Breast epithelium (tissue), 4 donors: ENCODE measurements around the gene ETV3L. TPM values are rescaled to one million over a fixed set of nuclear protein-coding genes. Genes with fewer than 3 reads are reported as not detected.

Experiments
- DNase-seq, 2 donors: peaks; one replicate each; pipeline ENCODE4 v3.0.0-alpha.2; 2019; ENCODE audit warnings: low spot score in 2 of 2
- H3K27ac ChIP-seq, 2 donors: fragments of 200-600 bp; sonication (generic) in 1 of 2; one replicate each; pipeline ENCODE4 v1.5.1; 2016 to 2019; ENCODE audit warnings: mild to moderate bottlenecking in 1 of 2
- H3K27me3 ChIP-seq, 2 donors: fragments of 200-600 bp; sonication (generic) in 1 of 2; one replicate each; pipeline versions ENCODE4 v1.5.1 to v1.6.0; 2017 to 2019; ENCODE audit warnings: control low read depth in 1 of 2, mild to moderate bottlenecking in 1 of 2
- H3K36me3 ChIP-seq: fragments of 200-600 bp; one replicate; pipeline ENCODE4 v1.5.1; 2019
- H3K4me1 ChIP-seq, 2 donors: fragments of 200-600 bp; sonication (generic); one replicate each; pipeline ENCODE4 v1.5.1; 2016 to 2019; ENCODE audit warnings: control low read depth in 1 of 2
- H3K4me3 ChIP-seq, 3 donors: fragments of 200-600 bp; sonication (generic); 1 replicate in 2 of 3; 2 replicates in 1 of 3; pipeline ENCODE4 v1.5.1; 2016 to 2019; ENCODE audit warnings: mild to moderate bottlenecking in 3 of 3, moderate library complexity in 2 of 3
- H3K9me3 ChIP-seq, 2 donors: fragments of 200-600 bp; sonication (generic) in 1 of 2; one replicate each; pipeline ENCODE4 v1.5.1; 2016 to 2019; ENCODE audit warnings: control low read depth in 1 of 2
- POLR2A ChIP-seq: fragments of 450-650 bp; IDR thresholded peaks from one replicate; pipeline ENCODE4 v1.6.1; 2016; ENCODE audit warnings: antibody characterized with exemption, mild to moderate bottlenecking, moderate library complexity
- POLR2AphosphoS5 ChIP-seq, 3 donors: sonication (generic); formaldehyde crosslinking; IDR thresholded peaks; one replicate each; pipeline ENCODE4 v1.6.1; 2017; ENCODE audit warnings: antibody characterized with exemption in 3 of 3
- intact Hi-C: fragments of 100-400 bp; cut with DNase I; formaldehyde crosslinking; loops from one replicate; pipeline ENCODE4 v1.15.1; 2023; ENCODE audit warnings: low total_unique reads
- total RNA-seq, 3 donors: library from RNA; depleted of rRNA; stranded (reverse); fragments of >200 nt; gene quantifications; one replicate each; pipeline ENCODE4 v1.1.0, GENCODE V29; 2016
- TF ChIP-seq, protein P1 (sequence below), 3 donors: fragments of 450-650 bp; IDR thresholded peaks; one replicate each; pipeline ENCODE4 v1.5.1; 2016 to 2017; ENCODE audit warnings: antibody characterized with exemption in 3 of 3, mild to moderate bottlenecking in 3 of 3, moderate library complexity in 3 of 3

The ETV3L gene
- total RNA-seq, 3 donors from 2014 or later: not detected

DNA sequence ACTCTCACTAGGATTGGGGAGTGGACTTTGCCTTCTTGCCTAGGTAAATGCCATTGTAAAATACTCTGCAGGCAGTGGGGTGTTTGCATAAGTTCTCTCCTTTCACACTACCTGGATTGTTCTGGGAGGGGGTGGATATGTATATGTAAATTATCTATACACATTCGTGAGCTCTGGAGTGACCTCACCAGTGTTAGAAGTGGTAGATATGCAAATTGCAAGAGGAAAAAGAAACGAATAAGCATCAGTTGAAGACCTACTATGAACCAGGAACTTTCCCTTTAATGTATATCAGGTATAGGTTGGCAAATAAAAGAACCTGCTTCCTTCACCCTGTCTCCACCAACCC lies 52.6 kb downstream of the ETV3L start:
- intact Hi-C loops: no loop called here
- Histone ChIP-seq H3K4me3 (no peak overlapping the region), H3K9me3 (peaks cover 0 to 3% of the 10 kb centered on the region in 2 donors), H3K27me3 (no peaks in the 10 kb centered on the region), H3K4me1 (peaks cover 0 to 7% of the 10 kb centered on the region in 2 donors), H3K36me3 (no peaks in the 10 kb centered on the region), H3K27ac (no peak overlapping the region)
- DNase-seq: no peak
- TF ChIP-seq POLR2AphosphoS5 (IDR thresholded peaks at IDR 0.05): no peak
- no peak for TF ChIP-seq POLR2A
- TF ChIP-seq, protein P1, sequence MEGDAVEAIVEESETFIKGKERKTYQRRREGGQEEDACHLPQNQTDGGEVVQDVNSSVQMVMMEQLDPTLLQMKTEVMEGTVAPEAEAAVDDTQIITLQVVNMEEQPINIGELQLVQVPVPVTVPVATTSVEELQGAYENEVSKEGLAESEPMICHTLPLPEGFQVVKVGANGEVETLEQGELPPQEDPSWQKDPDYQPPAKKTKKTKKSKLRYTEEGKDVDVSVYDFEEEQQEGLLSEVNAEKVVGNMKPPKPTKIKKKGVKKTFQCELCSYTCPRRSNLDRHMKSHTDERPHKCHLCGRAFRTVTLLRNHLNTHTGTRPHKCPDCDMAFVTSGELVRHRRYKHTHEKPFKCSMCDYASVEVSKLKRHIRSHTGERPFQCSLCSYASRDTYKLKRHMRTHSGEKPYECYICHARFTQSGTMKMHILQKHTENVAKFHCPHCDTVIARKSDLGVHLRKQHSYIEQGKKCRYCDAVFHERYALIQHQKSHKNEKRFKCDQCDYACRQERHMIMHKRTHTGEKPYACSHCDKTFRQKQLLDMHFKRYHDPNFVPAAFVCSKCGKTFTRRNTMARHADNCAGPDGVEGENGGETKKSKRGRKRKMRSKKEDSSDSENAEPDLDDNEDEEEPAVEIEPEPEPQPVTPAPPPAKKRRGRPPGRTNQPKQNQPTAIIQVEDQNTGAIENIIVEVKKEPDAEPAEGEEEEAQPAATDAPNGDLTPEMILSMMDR (IDR thresholded peaks at IDR 0.05): no peak

- Histone ChIP-seq H3K4me3 (peak within 1 kb of the TSS; percentile 60 to 92 (median 74)), H3K9me3 (no peaks in the 10 kb centered on the region), H3K4me1 (peaks cover 0 to 7% of the 10 kb centered on the region in 2 donors), H3K36me3 (no peaks in the 10 kb centered on the region), H3K27ac (peak within 1 kb of the TSS; percentile 93 to 97), H3K27me3 (no peaks in the 10 kb centered on the region)
- TF ChIP-seq POLR2AphosphoS5 (IDR thresholded peaks at IDR 0.05): peak in 1 of 3 donors; percentile 31
- TF ChIP-seq, protein P1 (IDR thresholded peaks at IDR 0.05): no peak
- TF ChIP-seq POLR2A: no peak
- peak; percentile 79 to 86 for DNase-seq
- intact Hi-C loops: no loop called here
These were observed 54.1 kb downstream of the ETV3L start, which contains the start of gene ARHGEF11 for GRCh38 chr1:157045250-157046218. TSS of gene ARHGEF11 (minus strand) at chr1:157045742. CDS start at chr1:157044330, 1,412 bp downstream.

GRCh38 chr1:157044326-157044725 lies 55.3 kb downstream of the ETV3L start:
- intact Hi-C loops: no loop called here
- H3K4me3 ChIP-seq: peak overlapping the region; percentile 60 to 92 (median 74)
- peaks cover 0 to 7% of the 10 kb centered on the region in 2 donors for H3K4me1 ChIP-seq
- no peaks in the 10 kb centered on the region for H3K9me3 ChIP-seq
- no peaks in the 10 kb centered on the region for H3K27me3 ChIP-seq
- H3K36me3 ChIP-seq: no peaks in the 10 kb centered on the region
- TF ChIP-seq POLR2A: no peak
- TF ChIP-seq POLR2AphosphoS5 (IDR thresholded peaks at IDR 0.05): no peak
- TF ChIP-seq, protein P1 (IDR thresholded peaks at IDR 0.05): no peak
- no peak overlapping the region for H3K27ac ChIP-seq
- no peak for DNase-seq

DNA sequence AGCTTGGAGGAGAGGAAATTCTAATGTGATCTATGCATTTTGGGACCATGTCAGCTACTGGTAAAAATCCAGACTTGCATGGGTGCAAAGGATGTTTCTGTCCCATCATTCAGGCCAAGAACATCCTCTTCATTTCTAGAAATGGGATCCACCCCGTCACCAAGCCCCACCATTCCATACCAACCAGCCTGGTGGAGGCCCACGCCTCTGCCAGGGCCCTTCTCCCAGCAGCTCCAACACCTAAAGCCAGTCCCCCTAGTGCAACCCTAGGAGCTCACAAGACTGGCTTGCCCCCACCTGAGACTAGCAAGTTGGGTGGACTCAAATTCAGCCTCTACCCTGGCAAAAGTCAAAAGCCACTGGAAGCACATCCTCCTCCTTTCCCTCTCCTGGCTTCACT lies 55.9 kb downstream of the ETV3L start:
- Histone ChIP-seq H3K4me1 (peaks cover 0 to 7% of the 10 kb centered on the region in 2 donors), H3K4me3 (peak overlapping the region; percentile 57 to 74 (median 60)), H3K27ac (no peak overlapping the region), H3K36me3 (no peaks in the 10 kb centered on the region), H3K27me3 (no peaks in the 10 kb centered on the region), H3K9me3 (no peaks in the 10 kb centered on the region)
- TF ChIP-seq POLR2A (no peak), POLR2AphosphoS5 (IDR thresholded peaks at IDR 0.05) (no peak)
- TF ChIP-seq, protein P1 (IDR thresholded peaks at IDR 0.05): no peak
- DNase-seq: no peak
- intact Hi-C loops: no loop called here

- H3K4me1 ChIP-seq: peaks cover 0 to 7% of the 10 kb centered on the region in 2 donors
These were observed 56.8 kb downstream of the ETV3L start for GRCh38 chr1:157042846-157043245.

More at GRCh38 chr1:157042846-157043245, 56.8 kb downstream of the ETV3L start:
- Histone ChIP-seq H3K27ac (no peak overlapping the region), H3K4me3 (peak overlapping the region in 2 of 3 donors; percentile 57 to 74), H3K9me3 (no peaks in the 10 kb centered on the region), H3K36me3 (no peaks in the 10 kb centered on the region), H3K27me3 (no peaks in the 10 kb centered on the region)
- intact Hi-C loops: no loop called here
- no peak for DNase-seq
- TF ChIP-seq POLR2AphosphoS5 (IDR thresholded peaks at IDR 0.05) (no peak), POLR2A (no peak)
- TF ChIP-seq, protein P1 (IDR thresholded peaks at IDR 0.05): no peak
